ENCODE results near the gene SKA1.
"Not testable (repeated sequence)": the region's sequence is repeated elsewhere in the genome, so short reads cannot be mapped to it uniquely, and the experiment has no call there.

The SKA1 gene

DNA sequence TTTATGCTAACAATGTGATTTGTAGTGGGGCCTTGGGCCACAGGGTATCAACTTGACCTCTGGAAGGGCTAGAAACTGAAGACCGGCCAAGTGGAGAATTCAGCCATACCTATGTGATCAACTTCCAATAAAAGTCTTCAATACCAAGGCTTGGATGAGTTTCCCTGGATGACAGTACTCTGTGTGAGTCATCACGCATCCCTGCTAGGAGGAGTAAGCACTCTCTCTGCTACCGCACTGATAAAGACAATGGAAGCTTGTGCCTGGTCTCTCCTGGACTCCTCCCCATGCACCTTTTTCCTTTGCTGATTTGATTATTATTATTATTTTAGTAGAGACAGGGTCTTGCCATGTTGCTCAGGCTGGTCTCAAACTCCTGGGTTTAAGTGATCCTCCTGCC, 58.1 kb downstream of the SKA1 start:
- DNase-seq: no peak

DNA sequence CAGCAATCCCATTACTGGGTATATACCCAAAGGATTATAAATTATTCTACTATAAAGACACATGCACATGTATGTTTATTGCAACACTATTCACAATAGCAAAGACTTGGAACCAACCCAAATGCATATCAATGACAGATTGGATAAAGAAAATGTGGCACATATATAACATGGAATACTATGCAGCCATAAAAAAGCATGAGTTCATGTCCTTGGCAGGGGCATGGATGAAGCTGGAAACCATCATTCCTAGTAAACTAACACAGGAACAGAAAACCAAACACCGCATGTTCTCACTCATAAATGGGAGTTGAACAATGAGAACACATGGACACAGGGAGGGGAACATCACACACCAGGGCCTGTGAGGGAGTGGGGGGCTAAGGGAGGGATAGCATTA, 61.9 kb downstream of the SKA1 start:
- not testable (repeated sequence) for DNase-seq

DNA sequence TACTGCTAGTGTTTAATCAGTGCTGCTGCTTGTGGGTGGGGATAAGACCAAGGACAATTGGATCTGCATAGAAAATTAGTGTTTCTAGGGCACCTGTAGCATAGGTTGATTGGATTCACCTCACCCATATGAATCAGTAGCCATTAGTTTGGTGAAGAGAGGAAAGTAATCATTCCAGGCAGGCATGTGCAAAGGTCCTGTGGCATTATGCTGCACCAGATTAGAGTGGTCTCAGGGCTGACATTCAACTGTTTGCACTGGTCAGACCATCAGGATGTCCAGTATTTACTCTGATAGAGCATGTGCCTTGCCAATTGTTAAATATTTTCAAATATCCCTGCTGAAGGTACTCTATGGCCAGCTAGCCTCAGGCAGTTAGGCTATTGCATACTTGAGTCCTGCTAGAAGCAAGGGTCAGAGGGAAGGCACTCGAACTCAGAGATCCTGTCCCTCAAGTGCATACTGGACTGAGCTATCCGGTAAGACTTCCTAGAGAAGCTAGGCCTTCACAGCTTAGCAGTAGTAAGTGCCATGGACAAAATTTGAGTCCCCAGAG, 64.7 kb downstream of the SKA1 start:
- no peak for DNase-seq

DNA sequence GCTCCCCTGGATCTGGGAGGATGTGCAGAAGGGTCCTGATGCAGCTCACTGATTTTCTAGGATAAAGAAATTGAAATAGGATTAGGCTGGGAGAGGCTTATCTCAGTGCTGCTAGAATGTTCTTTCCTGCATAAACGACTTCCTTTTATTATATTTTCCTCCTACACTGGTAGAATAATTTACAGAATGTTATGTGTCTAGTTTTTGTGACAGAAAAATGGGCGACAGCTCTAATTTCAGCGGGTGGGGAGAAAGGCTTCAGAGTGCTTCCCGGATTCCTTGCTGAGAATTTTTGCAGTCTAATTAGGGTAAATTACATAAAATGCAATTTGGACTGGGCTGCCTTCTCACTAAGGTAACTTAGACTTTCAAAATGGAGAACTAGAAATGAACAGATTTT, 66.2 kb downstream of the SKA1 start:
- DNase-seq: no peak

DNA sequence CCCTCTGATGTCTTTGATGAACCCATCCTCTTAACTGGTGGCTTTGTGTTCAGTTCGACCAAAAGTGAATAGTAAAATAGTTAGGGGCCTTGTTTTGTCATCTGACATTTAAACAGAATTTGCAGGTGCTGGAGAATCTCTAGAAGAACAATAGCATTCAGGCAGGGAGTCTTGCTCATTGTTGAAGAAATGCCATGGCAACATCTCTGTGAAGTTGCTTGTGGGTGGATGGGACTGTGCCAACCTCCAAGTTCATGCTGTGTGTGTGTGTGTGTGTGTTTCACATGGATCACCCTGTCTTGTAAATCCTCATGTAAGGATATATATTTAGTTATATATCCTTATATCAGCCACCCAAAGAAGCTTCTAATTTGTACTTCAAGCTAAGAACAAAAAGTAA, 66.7 kb downstream of the SKA1 start:
- DNase-seq: peak; percentile 21
